HG02610 (cell line): ENCODE results near the gene NR6A1.
"Not testable (repeated sequence)": the region's sequence is repeated elsewhere in the genome, so short reads cannot be mapped to it uniquely, and the experiment has no call there.

Experiments used
- ATAC-seq: cut with Tn5 transposase; IDR thresholded peaks from one replicate; pipeline ENCODE4 v1.9.1; 2021; ENCODE audit warnings: mild to moderate bottlenecking, moderate library complexity; ENCODE audit not compliant: unreplicated experiment

Gene NR6A1

DNA sequence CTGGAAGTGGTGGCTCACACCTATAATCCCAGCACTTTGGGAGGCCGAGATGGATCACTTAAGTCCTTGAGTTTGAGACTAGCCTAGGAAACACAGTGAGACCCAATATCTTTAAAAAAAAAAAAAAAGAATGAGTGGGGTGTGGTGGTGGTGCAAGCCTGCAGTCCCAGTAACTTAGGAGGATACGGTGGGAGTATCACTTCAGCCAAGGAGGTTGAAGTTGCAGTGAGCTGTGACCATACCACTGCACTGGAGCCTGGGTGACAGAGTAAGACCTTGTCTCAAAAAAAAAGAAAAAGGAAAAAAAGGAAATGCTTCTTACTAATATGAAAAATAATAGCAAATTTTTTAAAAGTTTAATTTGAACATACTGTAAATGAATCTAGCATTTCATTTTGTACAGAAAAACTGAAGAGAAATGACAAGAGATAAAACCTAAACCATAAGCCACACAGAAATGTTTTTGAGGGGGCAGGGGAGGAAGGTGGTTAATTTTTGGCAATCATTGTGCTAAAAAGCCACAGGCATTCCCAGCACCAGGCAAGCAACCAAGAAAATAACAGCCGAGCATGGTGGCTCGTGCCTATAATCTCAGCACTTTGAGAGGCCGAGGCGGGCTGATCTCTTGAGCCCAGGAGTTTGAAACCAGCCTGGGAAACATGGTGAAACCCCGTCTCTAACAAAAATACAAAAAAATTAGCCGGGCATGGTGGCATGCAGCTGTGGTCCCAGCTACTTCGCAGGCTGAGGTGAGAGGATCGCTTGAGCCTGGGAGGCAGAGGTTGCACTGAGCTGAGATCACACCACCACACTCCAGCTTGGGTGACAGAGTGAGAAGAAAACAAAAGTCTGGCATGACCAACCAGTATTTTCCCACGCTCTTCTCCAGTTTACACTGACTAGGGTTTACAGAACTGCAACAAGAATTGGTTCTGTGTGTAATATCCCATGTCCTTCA is 149.5 kb downstream of the NR6A1 start:
- peak; percentile 59 for ATAC-seq

DNA sequence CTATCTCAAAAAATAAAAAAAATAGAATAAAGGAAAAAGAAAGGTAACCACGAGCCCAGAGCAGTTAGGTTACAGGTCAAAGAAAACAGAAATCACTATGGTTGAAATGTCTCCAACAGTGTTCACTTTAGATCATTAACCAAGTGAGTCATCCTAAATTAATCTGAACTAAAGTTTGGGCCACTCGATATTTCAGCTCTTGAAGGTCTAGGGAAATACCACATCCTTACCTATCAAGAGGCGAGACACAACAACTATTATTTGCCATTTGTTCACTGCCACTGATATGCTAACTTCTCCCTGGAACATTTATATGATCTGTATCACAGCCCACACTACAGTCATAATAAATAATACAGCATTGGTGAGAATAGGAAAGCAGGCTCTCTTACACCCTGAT is 152.6 kb downstream of the NR6A1 start:
- no peak for ATAC-seq

GRCh38 chr9:124617477-124618141 is 153.5 kb downstream of the NR6A1 start:
- ATAC-seq: peak; percentile 50

- ATAC-seq: no peak
Measured at GRCh38 chr9:124616961-124617360, 154.2 kb downstream of the NR6A1 start.

DNA sequence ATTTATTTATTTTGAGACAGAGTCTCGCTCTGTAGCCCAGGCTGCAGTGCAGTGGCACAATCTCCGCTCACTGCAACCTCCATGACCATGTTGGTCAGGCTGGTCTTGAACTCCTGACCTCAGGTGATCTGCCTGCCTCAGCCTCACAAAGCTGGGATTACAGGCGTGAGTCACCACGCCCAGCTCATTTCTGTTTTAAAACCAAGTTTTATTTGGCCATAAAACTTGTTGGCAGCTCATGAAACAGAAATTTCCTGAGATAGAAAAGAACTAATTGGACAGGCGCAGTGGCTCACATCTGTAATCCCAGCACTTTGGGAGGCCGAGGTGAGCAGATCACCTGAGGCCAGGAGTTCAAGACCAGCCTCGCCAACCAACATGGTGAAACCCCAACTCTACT is 155.3 kb downstream of the NR6A1 start:
- ATAC-seq: not testable (repeated sequence)

- ATAC-seq: no peak
Measured at GRCh38 chr9:124615100-124615742, 155.9 kb downstream of the NR6A1 start.

DNA sequence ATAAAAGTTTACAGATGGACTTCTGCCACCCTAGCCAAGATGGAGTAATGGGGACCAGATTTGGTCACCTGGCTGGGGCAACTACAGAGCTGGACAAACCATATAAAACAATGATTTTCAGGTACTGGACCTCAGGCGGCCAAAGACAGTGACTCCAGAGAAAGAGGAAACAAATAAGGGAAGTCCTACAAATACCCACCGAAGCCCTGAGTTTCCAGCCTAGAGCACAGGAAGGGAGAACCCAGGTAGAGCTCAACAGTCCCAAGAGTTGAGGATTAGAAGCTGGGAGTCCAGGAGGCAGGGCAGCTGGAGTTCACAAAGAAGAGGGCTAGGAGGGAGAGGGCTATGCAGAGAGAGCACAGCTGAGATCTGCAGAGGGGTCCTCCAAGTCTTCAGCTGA is 157.3 kb downstream of the NR6A1 start:
- no peak for ATAC-seq

GRCh38 chr9:124611106-124611505 is 160.0 kb downstream of the NR6A1 start:
- no peak for ATAC-seq

- ATAC-seq: no peak
Measured at GRCh38 chr9:124606027-124606426, 165.1 kb downstream of the NR6A1 start.

- no peak for ATAC-seq
Measured at GRCh38 chr9:124605258-124605657, 165.9 kb downstream of the NR6A1 start.

GRCh38 chr9:124602632-124603031 is 168.5 kb downstream of the NR6A1 start:
- ATAC-seq: no peak

GRCh38 chr9:124602204-124602603 is 168.9 kb downstream of the NR6A1 start:
- ATAC-seq: no peak

- ATAC-seq: no peak
Measured at GRCh38 chr9:124600407-124600806, 170.7 kb downstream of the NR6A1 start.

GRCh38 chr9:124599121-124599795 is 171.9 kb downstream of the NR6A1 start:
- no peak for ATAC-seq

DNA sequence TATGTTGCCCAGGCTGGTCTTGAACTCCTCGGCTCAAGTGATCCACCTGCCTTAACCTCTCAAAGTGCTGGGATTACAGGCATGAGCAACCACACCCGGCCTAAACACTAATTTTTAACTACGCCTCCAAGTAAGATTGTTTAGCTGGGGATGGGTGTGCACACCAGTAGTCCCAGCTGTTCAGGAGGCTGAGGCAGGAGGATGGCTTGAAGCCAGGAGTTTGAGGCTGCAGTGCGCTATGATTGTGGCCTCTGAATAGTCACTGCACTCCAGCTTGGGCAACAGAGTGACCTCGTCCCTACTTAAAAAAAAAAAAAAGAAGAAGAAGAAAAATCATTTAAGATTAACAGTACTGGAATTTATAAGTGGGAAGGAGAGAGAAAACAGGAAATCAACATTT is 173.1 kb downstream of the NR6A1 start:
- no peak for ATAC-seq

- ATAC-seq: no peak
Measured at GRCh38 chr9:124596172-124596839, 174.8 kb downstream of the NR6A1 start.

DNA sequence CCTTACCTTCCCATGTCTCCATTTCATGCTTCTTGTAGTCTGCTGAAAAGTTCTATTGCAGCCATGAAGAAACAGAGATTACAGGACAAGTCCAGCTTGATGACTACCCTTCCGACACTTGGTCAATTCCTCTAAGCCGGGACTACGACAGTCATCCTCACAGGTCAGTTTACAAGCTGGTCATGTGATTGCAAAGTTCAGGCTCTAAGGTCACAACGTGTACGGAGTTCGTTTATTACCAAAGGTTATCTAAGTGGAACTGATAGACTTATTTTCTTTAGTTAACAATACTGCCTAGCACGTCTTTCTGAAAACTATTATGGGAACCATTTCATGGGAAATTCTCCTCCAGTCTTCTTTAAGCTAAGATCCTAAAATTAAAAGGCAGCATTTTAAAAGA is 175.4 kb downstream of the NR6A1 start:
- no peak for ATAC-seq

DNA sequence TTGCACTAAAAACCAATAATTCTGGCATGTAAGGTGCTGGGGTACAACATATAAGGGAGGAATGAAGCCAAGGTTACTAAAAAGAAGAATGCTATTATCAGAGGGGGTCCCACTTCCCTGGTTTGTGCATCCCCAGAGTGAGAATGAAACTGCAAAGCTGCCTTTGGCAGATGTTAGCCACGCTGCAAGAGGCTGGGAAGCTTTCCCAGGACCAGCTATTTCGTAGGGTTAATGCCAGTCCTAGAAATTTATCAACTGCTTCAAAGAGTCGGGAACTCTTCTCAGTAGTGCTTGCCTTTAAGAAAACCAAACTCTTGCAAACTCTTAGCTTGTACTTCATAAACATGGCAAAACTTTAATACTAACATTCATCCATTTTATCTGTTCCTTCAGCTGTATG is 176.4 kb downstream of the NR6A1 start:
- no peak for ATAC-seq

DNA sequence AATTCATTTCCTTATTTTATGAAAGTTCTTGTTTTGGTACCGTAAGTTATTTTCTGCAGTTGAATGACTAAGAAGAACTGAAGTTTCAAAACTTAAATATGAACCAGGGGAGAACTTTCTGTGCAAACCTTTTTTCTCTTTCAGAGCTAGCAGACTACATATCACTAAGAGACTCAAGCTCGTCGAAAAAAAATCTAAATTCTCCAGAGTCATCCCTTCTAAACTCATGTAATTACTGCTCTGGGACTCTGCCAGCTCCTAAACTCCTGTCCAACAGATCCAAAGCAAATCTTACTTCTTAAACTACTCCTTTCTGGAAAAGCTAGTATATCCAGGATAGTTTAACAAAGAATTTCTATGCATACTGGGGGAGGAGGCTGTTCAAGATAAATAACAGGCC is 176.9 kb downstream of the NR6A1 start:
- no peak for ATAC-seq

DNA sequence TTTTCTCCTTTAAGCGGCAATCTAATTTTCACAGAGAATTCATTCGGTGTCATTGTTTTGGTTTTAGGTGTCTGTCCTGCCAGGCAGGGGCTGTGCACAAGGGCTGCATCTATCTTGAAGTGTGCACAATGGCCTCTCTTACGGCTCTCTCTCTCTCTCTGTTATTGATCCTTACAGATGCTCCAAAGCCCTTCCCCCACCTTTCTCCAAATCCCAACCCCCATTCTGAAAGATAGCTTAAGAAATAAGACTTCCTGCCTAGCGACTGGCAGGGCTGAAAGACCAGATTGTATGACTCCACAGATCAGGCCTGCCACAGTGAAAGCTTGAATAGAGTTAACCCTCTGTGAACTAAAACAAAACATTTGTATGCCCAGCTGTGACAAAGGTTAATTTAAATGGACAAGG is 177.5 kb downstream of the NR6A1 start:
- ATAC-seq: no peak

GRCh38 chr9:124593200-124593599 is 177.9 kb downstream of the NR6A1 start:
- ATAC-seq: no peak
